ENCODE measurements around the gene SDR42E2.

Gene SDR42E2

GRCh38 chr16:22233037-22233372 is 70.7 kb downstream of the SDR42E2 start:
- Histone ChIP-seq H3K36me3 (replicated peaks) (peaks cover 21% of the 10 kb centered on the region), H3K4me3 (ENCODE audit: low read depth, low read length) (no peak overlapping the region), H3K27ac (no peak overlapping the region), H3K27me3 (replicated peaks) (no peaks in the 10 kb centered on the region)
- in situ Hi-C loops (cut with HindIII; ENCODE audit: low pct_ligation_motif_present, low sequenced_read_pairs), result no loop called here
- no peak for TF ChIP-seq CTCF (IDR thresholded peaks at IDR 0.05; ENCODE audit: low read depth, low read length, missing control alignments)
- no peak for DNase-seq

- DNase-seq, result no peak
- H3K36me3 ChIP-seq (replicated peaks), result peaks cover 9% of the 10 kb centered on the region
- in situ Hi-C loops (cut with HindIII; ENCODE audit: low pct_ligation_motif_present, low sequenced_read_pairs), result no loop called here
- no peak overlapping the region for H3K27ac ChIP-seq
- no peak overlapping the region for H3K4me3 ChIP-seq (ENCODE audit: low read depth, low read length)
- H3K27me3 ChIP-seq (replicated peaks), result no peaks in the 10 kb centered on the region
- TF ChIP-seq CTCF (IDR thresholded peaks at IDR 0.05; ENCODE audit: low read depth, low read length, missing control alignments), result no peak
Measured at GRCh38 chr16:22235839-22236745, 73.8 kb downstream of the SDR42E2 start.

GRCh38 chr16:22239131-22239805 is 77.0 kb downstream of the SDR42E2 start:
- TF ChIP-seq CTCF (IDR thresholded peaks at IDR 0.05; ENCODE audit: low read depth, low read length, missing control alignments), result no peak

GRCh38 chr16:22240023-22240710 is 77.9 kb downstream of the SDR42E2 start:
- Histone ChIP-seq H3K36me3 (replicated peaks) (peaks cover 13% of the 10 kb centered on the region), H3K4me3 (ENCODE audit: low read depth, low read length) (no peak overlapping the region), H3K27ac (no peak overlapping the region), H3K27me3 (replicated peaks) (no peaks in the 10 kb centered on the region)
- no peak for DNase-seq
- TF ChIP-seq CTCF (IDR thresholded peaks at IDR 0.05; ENCODE audit: low read depth, low read length, missing control alignments), result no peak
- in situ Hi-C loops (cut with HindIII; ENCODE audit: low pct_ligation_motif_present, low sequenced_read_pairs), result no loop called here

More at GRCh38 chr16:22239131-22239805, 77.0 kb downstream of the SDR42E2 start:
- H3K36me3 ChIP-seq (replicated peaks), result peaks cover 8% of the 10 kb centered on the region
- H3K27ac ChIP-seq, result no peak overlapping the region
- H3K27me3 ChIP-seq (replicated peaks), result no peaks in the 10 kb centered on the region
- no peak for DNase-seq
- in situ Hi-C loops (cut with HindIII; ENCODE audit: low pct_ligation_motif_present, low sequenced_read_pairs), result no loop called here
- H3K4me3 ChIP-seq (ENCODE audit: low read depth, low read length), result no peak overlapping the region

All from brain microvascular endothelial cell (primary cell).